Left ventricle myocardium superior (tissue), 1 donor: ENCODE results near the gene LRP3. TPM values are rescaled to one million over a fixed set of nuclear protein-coding genes. Genes with fewer than 3 reads are reported as not detected.
"Not testable (repeated sequence)": the region's sequence is repeated elsewhere in the genome, so short reads cannot be mapped to it uniquely, and the experiment has no call there.

Experiments used
- ATAC-seq: fragments of 200-7000 bp; cut with Tn5 transposase; one replicate; pipeline ENCODE4 v1.9.1; 2020; ENCODE audit warnings: mild to moderate bottlenecking, moderate library complexity
- DNase-seq: peaks from one replicate; pipeline ENCODE4 v3.0.0-alpha.2; 2020
- intact Hi-C: fragments of 100-400 bp; cut with micrococcal nuclease; formaldehyde crosslinking; loops from one replicate; pipeline ENCODE4 v1.11.0; 2022
- total RNA-seq: library from RNA; stranded (reverse); fragmentation: NEBNext Ultra II Directional; extraction: Animal tissue kit (Norgen Biotek cat#: 25700); gene quantifications from one replicate; pipeline ENCODE4 v1.2.1, GENCODE V29; 2021
- donor health status: DM: no; HTN: yes; CAD: no; lungs with severe emphysema.

Gene LRP3
- total RNA-seq, 1 donor from 2014 or later, result 19.5 TPM

GRCh38 chr19:33174186-33174585 is 19.9 kb upstream of the LRP3 start:
- DNase-seq (no peak), ATAC-seq (no peak)
- intact Hi-C loops, result no loop called here

- DNase-seq (no peak), ATAC-seq (no peak)
- intact Hi-C loops, result no loop called here
Observed at GRCh38 chr19:33175156-33175782, 18.9 kb upstream of the LRP3 start.

DNA sequence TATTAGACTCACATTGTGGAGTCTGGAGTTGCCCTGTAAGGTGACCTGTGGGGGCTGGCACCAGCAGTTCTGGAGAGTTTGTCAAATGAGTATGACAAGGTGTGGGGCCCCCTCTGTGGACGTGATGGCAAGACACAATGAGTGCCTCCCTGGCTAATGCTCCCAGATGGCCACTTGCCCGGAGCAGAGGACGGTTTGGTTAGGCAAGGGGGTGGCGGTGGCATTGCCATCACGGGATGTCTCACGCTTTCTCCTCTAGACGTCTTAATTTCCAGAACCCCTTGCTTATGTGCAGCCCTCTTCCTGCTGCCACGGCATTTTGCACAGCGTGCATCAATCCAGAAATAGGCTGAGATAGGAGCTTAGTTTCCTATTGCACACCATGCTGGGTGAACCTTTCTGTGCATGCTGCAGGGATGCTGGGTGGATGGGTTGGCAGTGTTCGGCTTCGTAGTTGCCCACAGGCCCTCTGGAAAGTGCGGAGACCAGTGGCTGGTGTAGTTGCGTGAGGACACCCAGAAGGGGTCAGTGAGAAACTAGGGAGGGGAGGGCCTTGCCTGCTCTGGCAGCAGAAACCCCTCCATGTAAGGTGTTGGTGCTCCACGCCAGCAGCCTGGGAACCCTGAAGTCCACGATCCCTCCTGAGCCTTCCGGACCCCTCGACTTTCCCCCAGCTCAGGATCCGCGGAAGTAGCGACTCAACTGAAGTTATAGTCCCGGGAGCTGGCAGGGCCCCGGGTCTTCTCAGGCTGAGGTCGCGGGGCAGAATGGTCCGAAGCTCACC is 18.1 kb upstream of the LRP3 start:
- intact Hi-C loops, result no loop called here
- DNase-seq, result peak; percentile 37

DNA sequence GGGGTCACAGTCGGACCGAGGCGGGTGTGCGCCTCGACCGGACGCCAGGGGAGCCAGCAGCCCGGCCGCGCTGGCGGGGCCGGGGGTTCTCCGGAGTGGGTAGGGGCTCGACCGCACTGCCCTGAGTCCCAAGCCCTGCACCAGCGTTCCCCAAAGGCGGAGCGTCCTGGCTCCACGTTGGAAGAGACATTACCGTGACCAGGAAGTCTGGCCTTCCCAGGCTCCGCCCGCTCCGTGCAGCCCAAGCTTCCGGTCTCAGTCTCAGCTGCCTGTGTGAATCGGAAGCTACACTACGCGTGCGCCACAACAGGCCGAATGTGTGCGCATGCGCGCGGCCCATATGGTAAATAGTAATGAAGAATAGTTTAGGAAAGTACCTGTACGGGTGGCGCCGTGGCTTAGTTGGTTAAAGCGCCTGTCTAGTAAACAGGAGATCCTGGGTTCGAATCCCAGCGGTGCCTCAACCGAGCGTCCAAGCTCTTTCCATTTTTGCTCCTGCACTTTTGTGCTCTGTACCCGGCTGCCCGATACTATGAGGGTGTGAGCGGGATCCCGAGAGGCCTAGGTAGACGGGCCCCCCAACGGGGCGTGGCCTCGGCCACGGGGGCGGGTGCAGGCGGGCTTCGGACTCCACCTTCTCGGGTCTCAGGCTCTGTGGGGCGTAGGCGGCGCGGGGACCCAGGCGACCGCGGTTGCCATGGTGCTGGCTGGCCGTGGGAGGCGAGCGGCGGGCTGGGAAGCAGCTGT is 17.3 kb upstream of the LRP3 start:
- intact Hi-C loops, result no loop called here
- DNase-seq, result peak; percentile 97
- peak; percentile 94 for ATAC-seq

More for the DNA sequence above, 18.1 kb upstream of the LRP3 start:
- ATAC-seq, result peak; percentile 0

GRCh38 chr19:33177417-33177979 is 16.6 kb upstream of the LRP3 start:
- intact Hi-C loops, result no loop called here
- ATAC-seq (no peak), DNase-seq (no peak)

DNA sequence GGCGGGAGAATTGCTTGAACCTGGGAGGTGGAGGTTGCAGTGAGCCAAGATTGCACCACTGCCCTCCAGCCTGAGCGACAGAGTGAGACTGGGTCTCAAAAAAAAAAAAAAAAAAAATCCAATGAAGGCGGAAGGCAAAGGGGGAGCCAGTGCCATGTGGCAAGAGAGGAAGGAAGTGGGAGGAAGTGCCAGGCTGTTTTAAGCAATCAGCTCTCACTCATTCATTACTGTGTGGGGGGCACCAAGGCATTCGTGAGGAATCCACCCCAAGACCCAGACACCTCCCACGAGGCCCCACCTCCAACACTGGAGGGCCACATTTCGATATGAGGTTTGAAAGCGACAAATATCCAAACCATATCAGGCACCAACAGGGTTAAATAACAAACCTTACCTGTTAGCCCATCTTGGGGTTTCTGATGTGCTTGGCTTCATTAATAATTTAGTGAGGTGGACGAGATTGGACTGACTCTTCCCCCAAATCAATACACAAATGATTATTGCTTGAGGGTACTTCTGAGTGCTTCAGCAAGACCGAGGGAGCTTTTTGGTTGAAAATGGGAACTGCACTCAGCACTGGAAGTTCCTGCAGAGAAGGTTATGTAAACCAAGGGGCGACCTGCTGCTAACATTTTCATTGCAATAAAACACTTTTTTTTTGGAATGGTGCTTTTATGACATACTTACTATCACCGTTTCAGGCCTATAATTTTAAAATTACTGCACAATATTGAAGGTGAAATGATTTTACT is 7.5 kb upstream of the LRP3 start:
- DNase-seq, result no peak

GRCh38 chr19:33187183-33187540 is 7.0 kb upstream of the LRP3 start:
- intact Hi-C loops, result no loop called here
- DNase-seq, result no peak
- ATAC-seq, result no peak

More for the DNA sequence above, 7.5 kb upstream of the LRP3 start:
- intact Hi-C loops, result no loop called here
- ATAC-seq, result peak; percentile 12

DNA sequence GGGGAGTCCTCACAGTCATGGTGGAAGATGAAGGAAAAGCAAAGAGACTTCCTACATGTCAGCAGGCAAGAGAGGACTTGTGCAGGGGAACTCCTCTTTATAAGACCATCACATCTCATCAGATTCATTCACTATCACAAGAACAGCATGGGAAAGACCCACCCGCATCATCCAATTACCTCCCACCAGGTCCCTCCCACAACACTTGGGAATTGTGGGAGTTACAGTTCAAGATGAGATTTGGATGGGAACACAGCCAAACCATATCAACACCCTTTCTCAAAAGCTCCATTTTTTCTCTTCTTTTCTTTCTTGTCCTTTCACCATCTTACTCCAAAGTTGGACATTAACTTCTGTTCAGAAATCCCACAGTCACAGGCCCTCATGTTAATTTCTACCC is 4.7 kb upstream of the LRP3 start:
- ATAC-seq (no peak), DNase-seq (no peak)
- intact Hi-C loops, result no loop called here

- DNase-seq, ATAC-seq, intact Hi-C loops: not testable (repeated sequence)
Observed at GRCh38 chr19:33191092-33191491, 3.0 kb upstream of the LRP3 start.

DNA sequence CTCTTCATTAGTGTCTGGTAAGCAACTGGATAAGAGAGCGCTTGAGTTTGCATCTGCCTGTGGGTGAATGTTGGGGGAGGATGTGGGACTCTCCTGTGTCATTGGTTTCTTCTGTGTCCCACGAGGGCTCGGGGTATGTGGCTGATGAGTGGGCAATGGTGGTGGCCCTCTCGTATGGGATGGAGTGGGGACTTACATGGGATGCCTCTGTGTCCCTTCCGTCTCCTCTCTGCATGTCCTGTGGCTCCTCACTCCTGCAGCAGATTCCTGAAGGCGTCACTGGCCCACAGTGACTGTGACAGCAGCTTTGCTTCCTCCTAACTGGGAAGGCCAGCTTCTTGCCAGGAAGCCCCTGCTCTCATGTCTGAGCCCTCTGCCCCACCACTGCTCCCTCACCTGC is 2.6 kb upstream of the LRP3 start:
- ATAC-seq (no peak), DNase-seq (no peak)
- intact Hi-C loops, result no loop called here

- DNase-seq (no peak), ATAC-seq (no peak)
- intact Hi-C loops, result no loop called here
Observed at GRCh38 chr19:33192010-33192409, 2.1 kb upstream of the LRP3 start.

GRCh38 chr19:33193269-33193864 is 763 bp upstream of the LRP3 start:
- intact Hi-C loops, result no loop called here
- DNase-seq, result no peak
- ATAC-seq, result no peak

GRCh38 chr19:33194532-33194885 is 379 bp downstream of the LRP3 start:
- ATAC-seq, result peak; percentile 31
- intact Hi-C loops, result no loop called here
- peak; percentile 54 for DNase-seq

DNA sequence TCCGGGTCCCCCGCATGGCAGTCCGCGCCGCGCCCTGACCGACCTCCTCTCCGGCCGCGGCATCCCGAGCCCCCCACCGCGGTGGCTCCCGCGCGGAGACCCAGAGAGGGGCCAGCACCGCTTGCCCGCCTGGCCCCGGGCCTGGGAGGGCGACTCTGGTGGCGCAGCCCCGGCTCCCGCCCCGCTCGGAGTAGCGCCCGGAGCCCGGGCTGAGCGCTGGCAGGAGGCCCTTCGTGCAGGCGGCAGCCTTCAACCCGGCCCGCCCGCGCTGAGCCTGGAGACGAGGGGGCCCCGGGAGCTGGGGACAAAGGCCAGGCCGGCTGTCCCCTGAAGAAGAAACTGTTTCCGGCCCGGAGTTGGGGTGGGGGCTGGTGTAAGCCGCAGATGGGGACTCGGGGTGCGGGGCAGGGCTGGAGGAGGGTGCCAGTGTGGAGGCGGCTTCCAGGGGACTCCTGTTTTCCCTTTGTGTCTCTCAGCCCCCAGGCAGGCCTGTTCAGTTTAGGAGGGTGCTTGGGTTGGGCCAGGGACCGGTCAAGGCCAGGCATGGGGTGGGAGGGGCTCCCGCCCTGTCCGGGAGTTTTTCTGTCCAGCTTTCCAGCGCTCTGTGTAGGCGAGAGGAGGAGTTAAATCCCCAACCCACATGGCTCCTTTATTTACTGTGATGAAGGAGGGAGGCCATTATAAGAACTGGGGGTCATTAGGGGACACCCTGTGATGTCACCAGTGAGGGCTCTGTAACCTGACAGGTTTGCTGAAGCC is 935 bp downstream of the LRP3 start:
- ATAC-seq, result peak; percentile 78
- intact Hi-C loops, result no loop called here
- DNase-seq, result peak; percentile 64

DNA sequence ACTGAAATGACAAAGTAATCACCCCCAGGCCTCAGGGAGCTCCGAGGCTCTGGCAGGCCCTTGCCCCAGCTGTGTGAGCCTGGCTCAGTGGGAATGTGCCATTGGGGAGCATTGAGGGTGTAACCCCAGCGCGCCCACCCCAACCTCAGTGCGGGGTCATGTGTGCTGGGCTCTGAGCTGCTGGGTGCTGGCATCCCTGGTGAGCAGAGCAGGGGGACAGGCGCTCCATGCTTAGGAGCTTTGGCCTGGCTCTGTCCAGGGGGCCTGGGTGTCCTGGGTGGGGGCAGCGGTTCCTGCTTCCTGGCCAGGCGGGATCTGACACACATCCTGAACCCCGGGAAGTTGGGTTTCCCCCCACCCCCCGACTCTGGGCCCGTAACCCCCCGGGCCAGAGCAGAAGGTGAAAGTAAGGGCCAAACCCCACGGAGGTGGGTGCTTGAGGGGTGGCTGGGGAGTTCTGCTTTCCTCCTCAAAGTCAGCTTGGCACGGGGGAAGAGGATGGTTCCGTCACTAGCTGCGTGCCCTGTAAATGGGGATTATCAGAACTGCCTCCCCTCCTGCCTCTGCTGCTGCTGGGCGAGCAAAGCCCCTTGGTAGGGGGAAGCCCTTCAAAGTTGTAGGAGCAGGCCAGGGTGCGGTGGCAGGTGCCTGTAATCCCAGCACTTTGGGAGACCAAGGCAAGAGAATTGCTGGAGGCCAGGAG is 1.7 kb downstream of the LRP3 start:
- DNase-seq, result peak; percentile 11
- intact Hi-C loops, result no loop called here
- ATAC-seq, result no peak

DNA sequence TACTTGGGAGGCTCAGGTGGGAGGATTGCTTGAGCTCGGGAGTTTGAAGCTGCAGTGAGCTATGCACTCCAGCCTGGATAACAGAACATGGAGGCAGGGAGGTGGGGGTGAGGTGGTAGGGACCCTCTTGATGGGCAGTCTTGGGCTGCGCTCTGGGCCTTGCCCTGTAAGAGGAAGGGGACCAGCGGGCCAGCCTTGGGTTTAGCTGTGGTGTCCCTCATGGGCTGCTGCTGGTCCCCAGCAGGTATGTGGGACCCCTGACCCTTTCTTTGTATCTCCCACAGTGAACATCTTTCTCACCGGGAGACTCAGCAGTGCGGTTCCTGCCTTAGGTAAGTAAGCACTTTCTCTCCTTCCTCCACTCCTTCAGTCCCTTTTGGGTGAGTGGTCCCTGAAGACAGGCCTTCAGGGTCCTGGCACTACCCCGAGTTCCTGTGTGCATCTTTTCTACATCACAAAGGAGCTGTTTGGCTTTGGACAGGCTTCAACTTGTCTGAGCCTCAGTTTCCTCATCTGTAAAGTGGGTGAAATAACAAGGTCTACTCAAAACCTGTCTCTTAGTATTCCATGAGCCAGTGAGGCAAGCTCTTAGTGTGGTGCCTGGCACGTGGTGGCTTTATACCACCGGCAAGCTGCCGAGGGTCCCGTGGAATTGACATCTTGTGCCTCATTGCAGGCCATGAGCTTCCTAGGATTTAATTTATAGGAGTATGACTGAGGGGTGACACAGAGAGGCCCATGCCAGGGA is 2.5 kb downstream of the LRP3 start:
- ATAC-seq (no peak), DNase-seq (peak; percentile 3)
- intact Hi-C loops, result no loop called here

- ATAC-seq (no peak), DNase-seq (no peak)
- intact Hi-C loops, result no loop called here
Observed at GRCh38 chr19:33197591-33198000, 3.5 kb downstream of the LRP3 start.
